ENCODE data around the gene PLEKHM3. TPM values are rescaled to one million over a fixed set of nuclear protein-coding genes. Genes with fewer than 3 reads are reported as not detected.
A peak's percentile ranks its signal among the peaks of the same experiment; 100 is the strongest.

The PLEKHM3 gene
- polyA plus RNA-seq, 2 of the 4 experiments (the other 2 are of a cell fraction), result 2.9 to 6.5 TPM

GRCh38 chr2:207865210-207865609, 160.1 kb downstream of the PLEKHM3 start:
- 79% methylated on average over 5 of the region's 5 CpGs for WGBS (ENCODE audit: missing lambda C conversion rate)
- ChIA-PET POLR2A (no interaction called here), CTCF (no interaction called here)
- DNase-seq (ENCODE audit: low read depth in 1 of 2, low spot score in 1 of 2), result no peak
- Histone ChIP-seq H3K27ac (no peak overlapping the region), H3K4me2 (no peak overlapping the region), H3K4me1 (peaks cover 20% of the 10 kb centered on the region), H3K9me3 (no peaks in the 10 kb centered on the region), H3K4me3 (no peak overlapping the region)
- no peak for ATAC-seq
- TF ChIP-seq EHF (CRISPR knock-in tag; IDR thresholded peaks at IDR 0.05) (no peak), HES2 (IDR thresholded peaks at IDR 0.05) (no peak), EHMT2 (IDR thresholded peaks at IDR 0.05; ENCODE audit: low read depth) (no peak), MAZ (IDR thresholded peaks at IDR 0.05; ENCODE audit: borderline replicate concordance, low read depth, low read length) (no peak), EP300 (IDR thresholded peaks at IDR 0.05) (no peak), RAD21 (conservative IDR thresholded peaks at IDR 0.05 in 1 of 2, IDR thresholded peaks at IDR 0.05 in 1 of 2) (no peak), PHF8 (IDR thresholded peaks at IDR 0.05; ENCODE audit: borderline replicate concordance, low read depth) (no peak), RCOR1 (IDR thresholded peaks at IDR 0.05; ENCODE audit: low read depth, low read length) (no peak)
- TF ChIP-seq, protein P1, sequence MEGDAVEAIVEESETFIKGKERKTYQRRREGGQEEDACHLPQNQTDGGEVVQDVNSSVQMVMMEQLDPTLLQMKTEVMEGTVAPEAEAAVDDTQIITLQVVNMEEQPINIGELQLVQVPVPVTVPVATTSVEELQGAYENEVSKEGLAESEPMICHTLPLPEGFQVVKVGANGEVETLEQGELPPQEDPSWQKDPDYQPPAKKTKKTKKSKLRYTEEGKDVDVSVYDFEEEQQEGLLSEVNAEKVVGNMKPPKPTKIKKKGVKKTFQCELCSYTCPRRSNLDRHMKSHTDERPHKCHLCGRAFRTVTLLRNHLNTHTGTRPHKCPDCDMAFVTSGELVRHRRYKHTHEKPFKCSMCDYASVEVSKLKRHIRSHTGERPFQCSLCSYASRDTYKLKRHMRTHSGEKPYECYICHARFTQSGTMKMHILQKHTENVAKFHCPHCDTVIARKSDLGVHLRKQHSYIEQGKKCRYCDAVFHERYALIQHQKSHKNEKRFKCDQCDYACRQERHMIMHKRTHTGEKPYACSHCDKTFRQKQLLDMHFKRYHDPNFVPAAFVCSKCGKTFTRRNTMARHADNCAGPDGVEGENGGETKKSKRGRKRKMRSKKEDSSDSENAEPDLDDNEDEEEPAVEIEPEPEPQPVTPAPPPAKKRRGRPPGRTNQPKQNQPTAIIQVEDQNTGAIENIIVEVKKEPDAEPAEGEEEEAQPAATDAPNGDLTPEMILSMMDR (IDR thresholded peaks at IDR 0.05), result no peak
- no peak for FAIRE-seq

DNA sequence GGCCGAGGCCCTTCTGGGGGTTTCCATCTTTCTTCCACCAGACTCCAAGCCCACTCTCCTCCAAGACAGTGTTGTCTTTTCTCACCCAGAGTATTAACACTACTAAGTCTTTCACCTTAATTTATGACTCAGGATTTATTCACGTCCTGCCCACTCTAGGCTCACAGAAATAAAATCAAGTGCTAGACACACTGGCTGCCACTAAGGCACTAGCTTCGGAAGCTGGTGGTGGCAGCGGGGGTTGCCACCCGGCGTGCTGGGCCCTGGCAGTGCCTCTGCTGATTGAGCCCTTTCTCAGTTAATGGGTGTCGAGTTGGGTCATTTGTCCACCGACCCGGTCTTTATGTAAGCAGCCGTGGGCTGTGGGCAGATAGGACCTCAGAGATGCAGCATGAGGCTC, 162.0 kb downstream of the PLEKHM3 start:
- no peak for ATAC-seq
- H3K27ac ChIP-seq, result peak overlapping the region in 1 of 2 experiments; percentile 4; a peak in 1 of 6 replicates
- H3K4me1 ChIP-seq, result peaks cover 2% of the 10 kb centered on the region; the same call in 1 of the 3 replicates
- H3K9me3 ChIP-seq, result no peaks in the 10 kb centered on the region
- CTCF ChIA-PET, result interaction anchor here (0.9 to 1.1 kb wide), 2 partner anchors 8 to 16 kb away, joined by 3 read pairs; no protein-coding TSS in a partner anchor
- POLR2A ChIA-PET, result no interaction called here
- no peak for TF ChIP-seq MAFK (IDR thresholded peaks at IDR 0.05; ENCODE audit: partially characterized antibody)
- TF ChIP-seq FOXS1 (CRISPR knock-in tag; IDR thresholded peaks at IDR 0.05), result no peak
- TF ChIP-seq POLR2AphosphoS2 (conservative IDR thresholded peaks at IDR 0.05; ENCODE audit: low read length), result no peak
- TF ChIP-seq, protein P2, sequence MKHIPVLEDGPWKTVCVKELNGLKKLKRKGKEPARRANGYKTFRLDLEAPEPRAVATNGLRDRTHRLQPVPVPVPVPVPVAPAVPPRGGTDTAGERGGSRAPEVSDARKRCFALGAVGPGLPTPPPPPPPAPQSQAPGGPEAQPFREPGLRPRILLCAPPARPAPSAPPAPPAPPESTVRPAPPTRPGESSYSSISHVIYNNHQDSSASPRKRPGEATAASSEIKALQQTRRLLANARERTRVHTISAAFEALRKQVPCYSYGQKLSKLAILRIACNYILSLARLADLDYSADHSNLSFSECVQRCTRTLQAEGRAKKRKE (CRISPR knock-in tag; IDR thresholded peaks at IDR 0.05; ENCODE audit: low read depth), result no peak
- no peak for TF ChIP-seq PHF8 (IDR thresholded peaks at IDR 0.05; ENCODE audit: borderline replicate concordance, low read depth)
- no peak for TF ChIP-seq RAD21 (conservative IDR thresholded peaks at IDR 0.05 in 1 of 2, IDR thresholded peaks at IDR 0.05 in 1 of 2)
- no peak for TF ChIP-seq RNF2 (IDR thresholded peaks at IDR 0.05; ENCODE audit: borderline replicate concordance, low read depth)
- no peak for TF ChIP-seq HDAC2 (IDR thresholded peaks at IDR 0.05)
- no peak for TF ChIP-seq POLR2A (IDR thresholded peaks at IDR 0.05; ENCODE audit: low read length)
- no peak for TF ChIP-seq GATA3 (IDR thresholded peaks at IDR 0.05; ENCODE audit: borderline replicate concordance)
- no peak for TF ChIP-seq JUN (IDR thresholded peaks at IDR 0.05)
- TF ChIP-seq, protein P1 (IDR thresholded peaks at IDR 0.05), result no peak
- no peak for TF ChIP-seq JUNB (IDR thresholded peaks at IDR 0.05)
- WGBS (ENCODE audit: missing lambda C conversion rate), result 81% methylated on average over 10 of the region's 10 CpGs
- no peak overlapping the region for H3K4me3 ChIP-seq
- DNase-seq (ENCODE audit: low read depth in 1 of 2, low spot score in 1 of 2), result no peak
- H3K4me2 ChIP-seq, result no peak overlapping the region
- FAIRE-seq, result no peak

DNA sequence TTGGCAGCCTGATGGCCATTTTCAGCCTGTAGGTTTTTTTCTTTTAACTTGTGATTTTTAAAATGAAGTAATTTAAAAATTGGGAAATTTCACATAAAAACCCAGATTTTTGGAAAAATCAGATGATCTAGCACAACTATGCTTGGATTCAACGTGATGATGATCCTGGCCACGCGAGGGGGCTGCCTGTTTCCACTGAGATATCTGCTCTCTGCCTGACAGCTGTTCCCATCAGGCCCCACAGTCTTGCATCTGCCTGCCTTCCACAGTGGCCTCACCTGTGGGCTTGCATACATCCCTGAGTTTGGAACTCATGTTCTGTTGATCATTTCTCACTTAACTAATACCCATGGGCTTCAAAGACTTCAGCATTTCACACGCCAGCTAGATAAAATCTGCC, 163.5 kb downstream of the PLEKHM3 start:
- POLR2A ChIA-PET, result no interaction called here
- CTCF ChIA-PET, result interaction anchor here (0.5 to 1.6 kb wide), 3 partner anchors 111 to 116 kb away, joined by 3 to 5 read pairs (median 4); no protein-coding TSS in a partner anchor
- TF ChIP-seq EP300 (IDR thresholded peaks at IDR 0.05) (no peak), HDAC2 (IDR thresholded peaks at IDR 0.05) (no peak), MAFK (IDR thresholded peaks at IDR 0.05; ENCODE audit: partially characterized antibody) (no peak), BHLHE40 (IDR thresholded peaks at IDR 0.05; ENCODE audit: low read depth, low read length) (no peak), TFCP2L1 (CRISPR knock-in tag; IDR thresholded peaks at IDR 0.05) (no peak), TP53 (CRISPR knock-in tag; IDR thresholded peaks at IDR 0.05) (no peak), ESRRA (IDR thresholded peaks at IDR 0.05; ENCODE audit: borderline replicate concordance, low read length) (no peak), RCOR1 (IDR thresholded peaks at IDR 0.05; ENCODE audit: low read depth, low read length) (no peak), NFE2L2 (conservative IDR thresholded peaks at IDR 0.05; ENCODE audit: low read length) (no peak), RAD21 (conservative IDR thresholded peaks at IDR 0.05 in 1 of 2, IDR thresholded peaks at IDR 0.05 in 1 of 2) (no peak), ZNF302 (CRISPR knock-in tag; IDR thresholded peaks at IDR 0.05) (no peak)
- TF ChIP-seq, protein P1 (IDR thresholded peaks at IDR 0.05), result no peak
- TF ChIP-seq, protein P3, sequence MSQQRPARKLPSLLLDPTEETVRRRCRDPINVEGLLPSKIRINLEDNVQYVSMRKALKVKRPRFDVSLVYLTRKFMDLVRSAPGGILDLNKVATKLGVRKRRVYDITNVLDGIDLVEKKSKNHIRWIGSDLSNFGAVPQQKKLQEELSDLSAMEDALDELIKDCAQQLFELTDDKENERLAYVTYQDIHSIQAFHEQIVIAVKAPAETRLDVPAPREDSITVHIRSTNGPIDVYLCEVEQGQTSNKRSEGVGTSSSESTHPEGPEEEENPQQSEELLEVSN (IDR thresholded peaks at IDR 0.05; ENCODE audit: borderline replicate concordance, low read depth), result no peak

More for the DNA sequence above, 163.5 kb downstream of the PLEKHM3 start:
- no peak overlapping the region for H3K4me2 ChIP-seq
- H3K27ac ChIP-seq, result no peak overlapping the region
- no peak overlapping the region for H3K4me3 ChIP-seq
- FAIRE-seq, result no peak
- ATAC-seq, result no peak
- no peak for DNase-seq (ENCODE audit: low read depth in 1 of 2, low spot score in 1 of 2)
- no peaks in the 10 kb centered on the region for H3K9me3 ChIP-seq
- no peaks in the 10 kb centered on the region for H3K4me1 ChIP-seq
- WGBS (ENCODE audit: missing lambda C conversion rate), result 88% methylated on average over 4 of the region's 4 CpGs

All from A549 (cell line).